Thoracic aorta (tissue), 2 donors: ENCODE results near the gene CYTH1. TPM values are rescaled to one million over a fixed set of nuclear protein-coding genes. Genes with fewer than 3 reads are reported as not detected.

Source experiments
- ATAC-seq: fragments of 150-250 bp; one replicate; pipeline ENCODE4 v1.8.0; 2017; ENCODE audit warnings: low read depth; ENCODE audit not compliant: insufficient number of reproducible peaks, low FRiP score
- DNase-seq: peaks from one replicate; pipeline ENCODE4 v3.0.0-alpha.2; 2020; ENCODE audit warnings: low spot score
- H3K27ac ChIP-seq, 2 donors: fragments of 200-600 bp; sonication (generic); 1 replicate in 1 of 2; 2 replicates in 1 of 2; pipeline ENCODE4 v1.5.1; 2016; ENCODE audit warnings: mild to moderate bottlenecking in 2 of 2, moderate library complexity in 2 of 2
- H3K27me3 ChIP-seq: fragments of 200-600 bp; sonication (generic); replicated peaks from 2 replicates; pipeline ENCODE4 v1.6.0; 2016; ENCODE audit warnings: mild to moderate bottlenecking; ENCODE audit not compliant: insufficient read depth
- H3K36me3 ChIP-seq: fragments of 200-600 bp; sonication (generic); one replicate; pipeline ENCODE4 v1.5.1; 2016
- H3K4me1 ChIP-seq, 2 donors: fragments of 200-600 bp; sonication (generic); 1 replicate in 1 of 2; 2 replicates in 1 of 2; pipeline versions ENCODE4 v1.5.1 to v1.6.0; 2016; ENCODE audit warnings: low read depth in 2 of 2, mild to moderate bottlenecking in 1 of 2; ENCODE audit not compliant: control insufficient read depth in 1 of 2
- H3K4me3 ChIP-seq: fragments of 200-600 bp; sonication (generic); 2 replicates; pipeline ENCODE4 v1.5.1; 2016; ENCODE audit warnings: mild to moderate bottlenecking
- H3K9me3 ChIP-seq: fragments of 200-600 bp; sonication (generic); 2 replicates; pipeline ENCODE4 v1.5.1; 2016
- total RNA-seq, 2 donors: library from RNA; depleted of rRNA; stranded (reverse); fragments of >200 nt; gene quantifications; one replicate each; pipeline versions ENCODE4 v1.1.0 to v1.2.3, GENCODE V29; 2016
- TF ChIP-seq, protein P1 (sequence below): fragments of 200-600 bp; sonication (generic); IDR thresholded peaks from one replicate; pipeline ENCODE4 v1.5.1; 2019; ENCODE audit warnings: antibody characterized with exemption

Gene CYTH1
- total RNA-seq, 2 donors from 2014 or later = 79.2 to 79.4 TPM

DNA sequence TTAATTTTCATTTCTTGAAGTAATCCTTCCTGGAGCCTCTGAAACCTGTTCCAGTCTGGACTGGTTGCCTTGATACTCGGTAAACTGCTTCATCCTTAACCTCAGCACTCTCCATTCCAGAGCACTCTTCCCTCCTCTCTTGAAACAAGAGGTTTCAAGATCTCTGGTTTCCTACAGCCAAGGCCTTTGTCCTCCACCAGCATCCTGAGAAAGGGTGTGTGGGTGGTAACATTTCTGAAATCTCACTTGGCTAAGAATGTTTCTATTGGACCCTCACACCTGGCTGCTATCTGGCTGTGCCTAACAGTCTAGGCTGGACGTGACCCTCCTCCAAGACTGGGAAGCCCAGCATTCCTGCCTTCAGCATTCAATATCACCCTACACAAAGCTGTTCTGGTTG, 99.7 kb downstream of the CYTH1 start:
- Histone ChIP-seq H3K9me3 (no peaks in the 10 kb centered on the region), H3K27me3 (no peaks in the 10 kb centered on the region), H3K4me3 (no peak overlapping the region), H3K36me3 (peaks cover 18% of the 10 kb centered on the region), H3K27ac (no peak overlapping the region), H3K4me1 (no peaks in the 10 kb centered on the region)
- TF ChIP-seq, protein P1, sequence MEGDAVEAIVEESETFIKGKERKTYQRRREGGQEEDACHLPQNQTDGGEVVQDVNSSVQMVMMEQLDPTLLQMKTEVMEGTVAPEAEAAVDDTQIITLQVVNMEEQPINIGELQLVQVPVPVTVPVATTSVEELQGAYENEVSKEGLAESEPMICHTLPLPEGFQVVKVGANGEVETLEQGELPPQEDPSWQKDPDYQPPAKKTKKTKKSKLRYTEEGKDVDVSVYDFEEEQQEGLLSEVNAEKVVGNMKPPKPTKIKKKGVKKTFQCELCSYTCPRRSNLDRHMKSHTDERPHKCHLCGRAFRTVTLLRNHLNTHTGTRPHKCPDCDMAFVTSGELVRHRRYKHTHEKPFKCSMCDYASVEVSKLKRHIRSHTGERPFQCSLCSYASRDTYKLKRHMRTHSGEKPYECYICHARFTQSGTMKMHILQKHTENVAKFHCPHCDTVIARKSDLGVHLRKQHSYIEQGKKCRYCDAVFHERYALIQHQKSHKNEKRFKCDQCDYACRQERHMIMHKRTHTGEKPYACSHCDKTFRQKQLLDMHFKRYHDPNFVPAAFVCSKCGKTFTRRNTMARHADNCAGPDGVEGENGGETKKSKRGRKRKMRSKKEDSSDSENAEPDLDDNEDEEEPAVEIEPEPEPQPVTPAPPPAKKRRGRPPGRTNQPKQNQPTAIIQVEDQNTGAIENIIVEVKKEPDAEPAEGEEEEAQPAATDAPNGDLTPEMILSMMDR = no peak
- ATAC-seq (no peak), DNase-seq (no peak)

DNA sequence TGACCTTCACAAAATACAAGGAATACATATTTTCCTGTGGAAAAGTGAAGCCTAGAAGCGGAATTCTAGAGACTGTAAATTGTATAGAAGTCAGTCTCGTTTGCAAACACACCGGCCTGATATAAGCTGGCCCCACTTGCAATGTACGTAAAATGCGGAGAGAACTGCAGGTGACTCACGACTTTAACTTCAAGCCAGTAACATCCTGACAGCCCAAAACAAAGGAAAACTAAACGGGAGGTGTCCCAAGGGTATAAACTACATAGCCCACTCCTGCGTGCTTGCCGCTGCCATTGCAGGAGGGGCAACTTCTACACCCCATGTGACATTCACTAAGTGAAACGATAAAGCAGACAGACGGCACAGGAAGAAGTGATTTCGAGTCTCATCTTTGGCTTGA, 101.6 kb downstream of the CYTH1 start:
- TF ChIP-seq, protein P1 = no peak
- Histone ChIP-seq H3K4me1 (no peaks in the 10 kb centered on the region), H3K27me3 (no peaks in the 10 kb centered on the region), H3K9me3 (no peaks in the 10 kb centered on the region), H3K36me3 (peaks cover 36% of the 10 kb centered on the region), H3K4me3 (no peak overlapping the region), H3K27ac (no peak overlapping the region)
- DNase-seq = no peak
- ATAC-seq = no peak

DNA sequence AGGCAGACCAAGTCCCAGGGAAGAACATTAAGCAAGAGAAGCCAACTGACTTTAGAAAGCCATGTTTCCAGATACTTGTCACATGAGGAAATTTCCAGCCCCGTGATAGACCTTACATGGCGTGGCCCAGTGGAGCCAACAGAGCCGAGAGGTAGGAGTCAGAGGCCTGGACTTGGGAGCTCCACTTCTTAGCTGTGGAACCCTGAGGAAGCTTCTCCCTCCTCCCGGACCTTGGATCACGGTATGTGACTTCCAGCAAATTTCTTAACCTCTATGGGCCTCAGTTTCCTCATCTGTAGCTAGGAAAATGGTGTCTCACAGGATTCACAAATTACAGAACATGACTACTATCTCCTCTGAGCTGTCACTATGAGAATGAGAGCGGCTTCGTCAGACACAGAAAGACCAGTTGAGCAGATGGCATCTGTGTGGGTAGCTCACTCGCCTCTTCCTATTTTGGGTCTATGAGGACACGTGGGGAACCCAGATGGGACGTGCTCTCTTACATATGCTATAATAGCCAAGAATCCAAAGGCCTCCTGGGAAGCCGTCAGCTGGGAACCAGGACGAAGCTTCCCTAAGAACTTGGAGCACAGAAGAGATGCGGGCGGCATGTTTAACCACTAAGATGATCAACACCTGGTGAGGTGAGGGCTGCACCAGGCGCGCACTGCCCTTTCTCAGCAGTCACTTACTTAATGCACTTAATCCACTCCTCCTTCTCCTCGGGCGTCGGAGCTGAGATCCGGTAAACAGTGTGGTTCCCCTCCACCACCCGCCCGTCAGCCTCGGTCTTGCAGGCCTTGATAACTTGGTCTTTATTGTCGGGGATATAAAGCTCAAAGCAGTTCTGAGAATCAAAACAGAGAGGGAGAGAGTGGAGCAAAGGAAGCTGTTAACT, 102.3 kb downstream of the CYTH1 start:
- no peaks in the 10 kb centered on the region for H3K4me1 ChIP-seq
- DNase-seq = no peak
- H3K27ac ChIP-seq = no peak overlapping the region
- H3K27me3 ChIP-seq = no peaks in the 10 kb centered on the region
- no peak overlapping the region for H3K4me3 ChIP-seq
- no peak for ATAC-seq
- peaks cover 40% of the 10 kb centered on the region for H3K36me3 ChIP-seq
- H3K9me3 ChIP-seq = no peaks in the 10 kb centered on the region
- TF ChIP-seq, protein P1 = no peak

DNA sequence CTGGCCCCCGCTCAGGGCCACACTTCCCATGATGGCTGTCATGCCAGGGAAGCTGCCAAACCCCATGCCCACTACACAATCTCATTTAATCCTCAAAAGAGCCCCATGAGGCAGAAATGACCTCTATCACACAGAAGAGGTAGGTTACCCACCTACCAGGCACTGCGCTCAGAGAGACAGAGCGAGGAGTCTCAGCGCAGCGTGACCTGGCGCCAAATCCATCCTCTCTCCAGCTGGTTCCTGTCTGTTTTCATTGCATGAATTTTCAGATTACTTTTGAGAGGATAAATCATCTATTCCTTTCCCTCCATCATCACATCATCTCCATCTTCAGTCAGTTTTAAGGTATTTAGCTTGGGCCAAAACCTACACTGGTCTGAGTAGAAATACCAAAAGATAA, 103.4 kb downstream of the CYTH1 start:
- Histone ChIP-seq H3K4me1 (no peaks in the 10 kb centered on the region), H3K27ac (no peak overlapping the region), H3K9me3 (no peaks in the 10 kb centered on the region), H3K4me3 (no peak overlapping the region), H3K27me3 (no peaks in the 10 kb centered on the region), H3K36me3 (peaks cover 45% of the 10 kb centered on the region)
- DNase-seq (no peak), ATAC-seq (no peak)
- TF ChIP-seq, protein P1 = no peak

DNA sequence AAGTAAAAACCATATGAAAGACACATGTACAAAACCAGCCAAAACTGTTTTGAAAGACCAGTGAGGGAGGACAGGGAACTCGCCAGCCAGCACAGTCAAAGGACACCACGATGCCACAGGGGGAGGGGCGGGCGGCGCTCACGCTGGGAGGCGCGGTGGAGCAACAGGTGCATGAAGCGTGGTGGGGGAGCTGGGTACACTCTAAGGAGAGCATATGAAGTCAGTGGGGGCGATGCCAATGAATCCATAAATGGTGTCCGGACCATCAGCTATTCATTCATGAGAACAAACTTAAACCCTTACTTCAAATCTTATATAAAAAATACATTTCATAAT, 103.9 kb downstream of the CYTH1 start:
- Histone ChIP-seq H3K4me3 (no peak overlapping the region), H3K4me1 (no peaks in the 10 kb centered on the region), H3K27me3 (no peaks in the 10 kb centered on the region), H3K27ac (no peak overlapping the region), H3K36me3 (peaks cover 45% of the 10 kb centered on the region), H3K9me3 (no peaks in the 10 kb centered on the region)
- no peak for DNase-seq
- ATAC-seq = no peak
- TF ChIP-seq, protein P1 = no peak
